Liver (tissue), 9 donors: Measurements from ENCODE around the gene NLRP5. TPM values are rescaled to one million over a fixed set of nuclear protein-coding genes. Genes with fewer than 3 reads are reported as not detected.

Experiments
- DNase-seq: peaks from one replicate; pipeline ENCODE4 v3.0.0-alpha.2; 2017; ENCODE audit warnings: low spot score
- H3K27ac ChIP-seq, 2 donors: one replicate each; pipeline ENCODE4 v1.7.0; 2013; ENCODE audit warnings: inconsistent platforms in 2 of 2, low read length in 2 of 2, control low read depth in 1 of 2, low read depth in 1 of 2, mild to moderate bottlenecking in 1 of 2
- H3K27me3 ChIP-seq, 4 donors: one replicate each; pipeline versions ENCODE4 v1.6.1 to v1.7.0; 2013; ENCODE audit warnings: low read length in 3 of 4, inconsistent platforms in 1 of 4, mild to moderate bottlenecking in 1 of 4, moderate library complexity in 1 of 4; ENCODE audit not compliant: control insufficient read depth in 4 of 4, insufficient read depth in 4 of 4
- H3K36me3 ChIP-seq, 4 donors: one replicate each; pipeline versions ENCODE4 v1.6.1 to v1.7.0; 2013; ENCODE audit warnings: low read length in 3 of 4, mild to moderate bottlenecking in 3 of 4, low read depth in 1 of 4, moderate library complexity in 1 of 4; ENCODE audit not compliant: control insufficient read depth in 4 of 4, insufficient read depth in 3 of 4
- H3K4me1 ChIP-seq, 4 donors: one replicate each; pipeline versions ENCODE4 v1.6.1 to v1.7.0; 2013; ENCODE audit warnings: low read length in 3 of 4, mild to moderate bottlenecking in 3 of 4, moderate library complexity in 1 of 4; ENCODE audit not compliant: control insufficient read depth in 4 of 4, insufficient read depth in 4 of 4
- H3K4me3 ChIP-seq, 3 donors: one replicate each; pipeline versions ENCODE4 v1.6.1 to v1.7.0; 2013; ENCODE audit warnings: low read length in 3 of 3, control low read depth in 1 of 3, low read depth in 1 of 3, mild to moderate bottlenecking in 1 of 3
- H3K9ac ChIP-seq, 2 donors: one replicate each; pipeline ENCODE4 v1.7.0; 2013; ENCODE audit warnings: low read length in 2 of 2, mild to moderate bottlenecking in 2 of 2, moderate library complexity in 2 of 2, control low read depth in 1 of 2, low read depth in 1 of 2
- H3K9me3 ChIP-seq, 4 donors: one replicate each; pipeline versions ENCODE4 v1.6.1 to v1.7.0; 2013; ENCODE audit warnings: low read length in 3 of 4; ENCODE audit not compliant: control insufficient read depth in 4 of 4
- EGR1 ChIP-seq, 2 donors: IDR thresholded peaks; 2 replicates each; pipeline ENCODE4 v1.6.1; 2016 to 2018; ENCODE audit warnings: antibody characterized with exemption in 2 of 2, low read depth in 2 of 2
- FOXA1 ChIP-seq: IDR thresholded peaks from 2 replicates; pipeline ENCODE4 v1.6.1; 2016; ENCODE audit warnings: antibody characterized with exemption
- FOXA2 ChIP-seq: IDR thresholded peaks from 2 replicates; pipeline ENCODE4 v1.6.1; 2016; ENCODE audit warnings: antibody characterized with exemption
- GABPA ChIP-seq, 2 donors: IDR thresholded peaks in 1 of 2; conservative IDR thresholded peaks in 1 of 2; 2 replicates each; pipeline ENCODE4 v1.6.1; 2016; ENCODE audit warnings: antibody characterized with exemption in 2 of 2, mild to moderate bottlenecking in 1 of 2, moderate library complexity in 1 of 2
- HNF4A ChIP-seq, 2 donors: conservative IDR thresholded peaks; 2 replicates each; pipeline ENCODE4 v1.6.1; 2016; ENCODE audit warnings: antibody characterized with exemption in 2 of 2, mild to moderate bottlenecking in 2 of 2
- HNF4G ChIP-seq: IDR thresholded peaks from 2 replicates; pipeline ENCODE4 v1.6.1; 2016; ENCODE audit warnings: antibody characterized with exemption
- JUND ChIP-seq, 2 donors: IDR thresholded peaks; 2 replicates each; pipeline ENCODE4 v1.6.1; 2016; ENCODE audit warnings: antibody characterized with exemption in 2 of 2
- NR2F2 ChIP-seq: IDR thresholded peaks from 2 replicates; pipeline ENCODE4 v1.6.1; 2016; ENCODE audit warnings: antibody characterized with exemption
- RAD21 ChIP-seq, 2 donors: IDR thresholded peaks; 2 replicates each; pipeline ENCODE4 v1.6.1; 2016; ENCODE audit warnings: antibody characterized with exemption in 2 of 2, mild to moderate bottlenecking in 2 of 2
- RXRA ChIP-seq, 2 donors: IDR thresholded peaks; 2 replicates each; pipeline ENCODE4 v1.6.1; 2017 to 2018; ENCODE audit warnings: antibody characterized with exemption in 2 of 2, mild to moderate bottlenecking in 1 of 2
- SP1 ChIP-seq: IDR thresholded peaks from 2 replicates; pipeline ENCODE4 v1.6.1; 2018; ENCODE audit warnings: antibody characterized with exemption, mild to moderate bottlenecking
- TAF1 ChIP-seq: conservative IDR thresholded peaks from 2 replicates; pipeline ENCODE4 v1.6.1; 2016; ENCODE audit warnings: antibody characterized with exemption, mild to moderate bottlenecking
- YY1 ChIP-seq: IDR thresholded peaks from 2 replicates; pipeline ENCODE4 v1.6.1; 2016; ENCODE audit warnings: antibody characterized with exemption, mild to moderate bottlenecking
- WGBS: extraction: QIAGEN DNeasy Blood & Tissue Kit; methylation state at CpG from one replicate; pipeline ENCODE4 v1.1.7; 2013; 5-methylcytosine and 5-hydroxymethylcytosine counted together
- polyA plus RNA-seq, 2 donors: library from polyadenylated mRNA; stranded (reverse) in 1 of 2; unstranded in 1 of 2; fragments of 200-250 nt in 1 of 2; fragments of >200 nt in 1 of 2; fragmentation: Nextera tagmentation in 1 of 2; extraction: Ambion mirVana in 1 of 2; gene quantifications; one replicate each; pipeline versions ENCODE4 v1.2.1 to v1.2.3, GENCODE V29; 2013 to 2015
- total RNA-seq, 2 donors: library from RNA; depleted of rRNA; stranded (reverse); fragments of >200 nt; gene quantifications; one replicate each; pipeline ENCODE4 v1.2.3, GENCODE V29; 2014
- TF ChIP-seq, protein P1 (sequence below): IDR thresholded peaks from 2 replicates; pipeline ENCODE4 v1.6.1; 2016; ENCODE audit warnings: antibody characterized with exemption
- TF ChIP-seq, protein P2 (sequence below): IDR thresholded peaks from 2 replicates; pipeline ENCODE4 v1.6.1; 2016; ENCODE audit warnings: antibody characterized with exemption
- TF ChIP-seq, protein P3 (sequence below): fragments of 150-350 bp; IDR thresholded peaks from 2 replicates; pipeline ENCODE4 v1.5.1; 2017; ENCODE audit warnings: improper control_type of control experiment, low read depth, low read length; ENCODE audit not compliant: missing input control
- TF ChIP-seq, protein P4 (sequence below): IDR thresholded peaks from 2 replicates; pipeline ENCODE4 v1.6.1; 2016; ENCODE audit warnings: antibody characterized with exemption, mild to moderate bottlenecking
- TF ChIP-seq, protein P5 (sequence below): IDR thresholded peaks from 2 replicates; pipeline ENCODE4 v1.6.1; 2016; ENCODE audit warnings: antibody characterized with exemption
- donor health status: healthy.
- donor health status: healthy.
- donor health status: healthy.
- donor health status: healthy.
- donor health status: healthy.

Gene NLRP5
- total and polyA plus RNA-seq, 4 donors: not detected

DNA sequence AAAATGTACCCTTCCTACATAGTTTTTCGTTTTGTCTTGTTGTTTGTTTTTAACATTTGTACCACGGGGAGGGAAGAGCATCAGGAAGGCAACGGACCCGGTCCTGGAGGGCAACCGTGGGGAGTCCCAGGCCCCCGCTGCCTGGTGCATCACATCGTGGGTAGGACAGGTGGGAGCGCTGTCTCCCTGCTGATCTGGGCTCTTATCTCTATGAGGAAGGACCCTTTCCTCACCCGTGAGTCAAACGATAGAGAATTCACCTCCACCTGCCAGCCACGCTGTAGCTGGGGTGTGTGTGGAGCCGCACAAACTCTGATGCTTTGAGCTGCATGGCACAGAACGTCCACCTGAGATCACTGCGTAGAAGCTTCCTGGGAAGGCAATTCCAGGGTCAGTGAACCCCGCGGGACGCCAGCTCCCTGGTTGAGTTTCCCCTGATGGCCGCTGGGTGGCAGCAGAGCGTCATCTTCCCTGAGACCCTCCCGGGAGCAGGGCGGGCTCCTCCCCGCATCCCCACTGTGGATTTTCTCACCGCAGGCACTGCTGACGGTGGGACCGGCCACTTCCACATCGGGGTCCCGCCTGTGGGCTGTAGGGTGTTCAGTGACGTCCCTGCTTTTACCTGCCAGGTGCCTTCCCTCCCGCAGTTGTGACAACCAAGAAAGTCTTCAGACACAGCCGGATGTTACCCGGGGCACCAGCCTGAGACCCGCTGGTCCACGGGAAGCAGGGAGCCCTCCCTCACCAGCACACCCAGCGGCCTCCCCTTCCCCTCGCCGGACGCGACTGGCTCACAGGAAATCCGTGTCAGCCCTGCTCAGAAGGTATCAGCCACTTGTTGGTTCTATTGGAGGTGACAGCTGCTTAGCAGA is 79.8 kb downstream of the NLRP5 start:
- DNase-seq: peak; percentile 80
- Histone ChIP-seq H3K4me3 (no peak overlapping the region), H3K9ac (no peak overlapping the region), H3K9me3 (no peaks in the 10 kb centered on the region), H3K27ac (no peak overlapping the region), H3K27me3 (no peaks in the 10 kb centered on the region), H3K36me3 (no peaks in the 10 kb centered on the region), H3K4me1 (peaks cover 2 to 10% (median 5%) of the 10 kb centered on the region in 4 donors)
- TF ChIP-seq HNF4A (conservative IDR thresholded peaks at IDR 0.05) (no peak), NR2F2 (no peak), EGR1 (IDR thresholded peaks at IDR 0.05; ENCODE audit: low read depth in 2 of 2) (no peak), FOXA2 (no peak), YY1 (no peak), FOXA1 (no peak), TAF1 (no peak), RAD21 (IDR thresholded peaks at IDR 0.05) (peak; percentile 81 to 85), RXRA (IDR thresholded peaks at IDR 0.05) (peak; percentile 86 to 93), JUND (IDR thresholded peaks at IDR 0.05) (no peak)
- TF ChIP-seq, protein P1, sequence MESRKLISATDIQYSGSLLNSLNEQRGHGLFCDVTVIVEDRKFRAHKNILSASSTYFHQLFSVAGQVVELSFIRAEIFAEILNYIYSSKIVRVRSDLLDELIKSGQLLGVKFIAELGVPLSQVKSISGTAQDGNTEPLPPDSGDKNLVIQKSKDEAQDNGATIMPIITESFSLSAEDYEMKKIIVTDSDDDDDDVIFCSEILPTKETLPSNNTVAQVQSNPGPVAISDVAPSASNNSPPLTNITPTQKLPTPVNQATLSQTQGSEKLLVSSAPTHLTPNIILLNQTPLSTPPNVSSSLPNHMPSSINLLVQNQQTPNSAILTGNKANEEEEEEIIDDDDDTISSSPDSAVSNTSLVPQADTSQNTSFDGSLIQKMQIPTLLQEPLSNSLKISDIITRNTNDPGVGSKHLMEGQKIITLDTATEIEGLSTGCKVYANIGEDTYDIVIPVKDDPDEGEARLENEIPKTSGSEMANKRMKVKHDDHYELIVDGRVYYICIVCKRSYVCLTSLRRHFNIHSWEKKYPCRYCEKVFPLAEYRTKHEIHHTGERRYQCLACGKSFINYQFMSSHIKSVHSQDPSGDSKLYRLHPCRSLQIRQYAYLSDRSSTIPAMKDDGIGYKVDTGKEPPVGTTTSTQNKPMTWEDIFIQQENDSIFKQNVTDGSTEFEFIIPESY: no peak
- TF ChIP-seq, protein P2, sequence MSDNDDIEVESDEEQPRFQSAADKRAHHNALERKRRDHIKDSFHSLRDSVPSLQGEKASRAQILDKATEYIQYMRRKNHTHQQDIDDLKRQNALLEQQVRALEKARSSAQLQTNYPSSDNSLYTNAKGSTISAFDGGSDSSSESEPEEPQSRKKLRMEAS: no peak
- TF ChIP-seq, protein P3, sequence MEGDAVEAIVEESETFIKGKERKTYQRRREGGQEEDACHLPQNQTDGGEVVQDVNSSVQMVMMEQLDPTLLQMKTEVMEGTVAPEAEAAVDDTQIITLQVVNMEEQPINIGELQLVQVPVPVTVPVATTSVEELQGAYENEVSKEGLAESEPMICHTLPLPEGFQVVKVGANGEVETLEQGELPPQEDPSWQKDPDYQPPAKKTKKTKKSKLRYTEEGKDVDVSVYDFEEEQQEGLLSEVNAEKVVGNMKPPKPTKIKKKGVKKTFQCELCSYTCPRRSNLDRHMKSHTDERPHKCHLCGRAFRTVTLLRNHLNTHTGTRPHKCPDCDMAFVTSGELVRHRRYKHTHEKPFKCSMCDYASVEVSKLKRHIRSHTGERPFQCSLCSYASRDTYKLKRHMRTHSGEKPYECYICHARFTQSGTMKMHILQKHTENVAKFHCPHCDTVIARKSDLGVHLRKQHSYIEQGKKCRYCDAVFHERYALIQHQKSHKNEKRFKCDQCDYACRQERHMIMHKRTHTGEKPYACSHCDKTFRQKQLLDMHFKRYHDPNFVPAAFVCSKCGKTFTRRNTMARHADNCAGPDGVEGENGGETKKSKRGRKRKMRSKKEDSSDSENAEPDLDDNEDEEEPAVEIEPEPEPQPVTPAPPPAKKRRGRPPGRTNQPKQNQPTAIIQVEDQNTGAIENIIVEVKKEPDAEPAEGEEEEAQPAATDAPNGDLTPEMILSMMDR: peak; percentile 91
- TF ChIP-seq, protein P4, sequence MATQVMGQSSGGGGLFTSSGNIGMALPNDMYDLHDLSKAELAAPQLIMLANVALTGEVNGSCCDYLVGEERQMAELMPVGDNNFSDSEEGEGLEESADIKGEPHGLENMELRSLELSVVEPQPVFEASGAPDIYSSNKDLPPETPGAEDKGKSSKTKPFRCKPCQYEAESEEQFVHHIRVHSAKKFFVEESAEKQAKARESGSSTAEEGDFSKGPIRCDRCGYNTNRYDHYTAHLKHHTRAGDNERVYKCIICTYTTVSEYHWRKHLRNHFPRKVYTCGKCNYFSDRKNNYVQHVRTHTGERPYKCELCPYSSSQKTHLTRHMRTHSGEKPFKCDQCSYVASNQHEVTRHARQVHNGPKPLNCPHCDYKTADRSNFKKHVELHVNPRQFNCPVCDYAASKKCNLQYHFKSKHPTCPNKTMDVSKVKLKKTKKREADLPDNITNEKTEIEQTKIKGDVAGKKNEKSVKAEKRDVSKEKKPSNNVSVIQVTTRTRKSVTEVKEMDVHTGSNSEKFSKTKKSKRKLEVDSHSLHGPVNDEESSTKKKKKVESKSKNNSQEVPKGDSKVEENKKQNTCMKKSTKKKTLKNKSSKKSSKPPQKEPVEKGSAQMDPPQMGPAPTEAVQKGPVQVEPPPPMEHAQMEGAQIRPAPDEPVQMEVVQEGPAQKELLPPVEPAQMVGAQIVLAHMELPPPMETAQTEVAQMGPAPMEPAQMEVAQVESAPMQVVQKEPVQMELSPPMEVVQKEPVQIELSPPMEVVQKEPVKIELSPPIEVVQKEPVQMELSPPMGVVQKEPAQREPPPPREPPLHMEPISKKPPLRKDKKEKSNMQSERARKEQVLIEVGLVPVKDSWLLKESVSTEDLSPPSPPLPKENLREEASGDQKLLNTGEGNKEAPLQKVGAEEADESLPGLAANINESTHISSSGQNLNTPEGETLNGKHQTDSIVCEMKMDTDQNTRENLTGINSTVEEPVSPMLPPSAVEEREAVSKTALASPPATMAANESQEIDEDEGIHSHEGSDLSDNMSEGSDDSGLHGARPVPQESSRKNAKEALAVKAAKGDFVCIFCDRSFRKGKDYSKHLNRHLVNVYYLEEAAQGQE: no peak
- WGBS: 5% methylated on average over 39 of the region's 39 CpGs

DNA sequence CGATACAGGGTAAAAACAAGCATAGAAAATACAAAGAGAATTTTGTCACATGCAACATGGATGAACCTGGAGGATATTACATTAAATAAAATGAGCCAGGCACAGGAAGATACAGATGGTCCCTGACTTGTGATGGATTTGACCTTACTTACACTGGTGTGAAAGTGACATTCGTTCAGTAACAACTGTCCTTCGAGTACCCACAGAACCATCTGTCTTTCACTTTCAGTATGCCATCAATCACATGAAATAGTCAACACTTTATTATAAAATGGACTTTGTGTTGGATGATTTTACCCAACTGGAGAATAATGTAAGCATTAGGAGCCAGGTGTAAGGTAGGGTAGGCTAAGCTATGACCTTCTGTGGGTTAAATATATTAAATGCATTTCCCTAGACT is 83.1 kb downstream of the NLRP5 start:
- Histone ChIP-seq H3K4me3 (no peak overlapping the region), H3K4me1 (peaks cover 3 to 14% (median 9%) of the 10 kb centered on the region in 4 donors), H3K9ac (no peak overlapping the region), H3K27me3 (no peaks in the 10 kb centered on the region), H3K36me3 (no peaks in the 10 kb centered on the region), H3K27ac (no peak overlapping the region), H3K9me3 (no peaks in the 10 kb centered on the region)
- WGBS: 58% methylated on average over 3 of the region's 3 CpGs
- no peak for DNase-seq
- TF ChIP-seq FOXA2 (no peak), EGR1 (IDR thresholded peaks at IDR 0.05; ENCODE audit: low read depth in 2 of 2) (no peak), NR2F2 (no peak), HNF4A (conservative IDR thresholded peaks at IDR 0.05) (no peak), RXRA (IDR thresholded peaks at IDR 0.05) (no peak), GABPA (IDR thresholded peaks at IDR 0.05 in 1 of 2, conservative IDR thresholded peaks at IDR 0.05 in 1 of 2) (no peak), JUND (IDR thresholded peaks at IDR 0.05) (no peak), HNF4G (no peak), YY1 (no peak), SP1 (no peak)
- TF ChIP-seq, protein P3: no peak
- TF ChIP-seq, protein P5, sequence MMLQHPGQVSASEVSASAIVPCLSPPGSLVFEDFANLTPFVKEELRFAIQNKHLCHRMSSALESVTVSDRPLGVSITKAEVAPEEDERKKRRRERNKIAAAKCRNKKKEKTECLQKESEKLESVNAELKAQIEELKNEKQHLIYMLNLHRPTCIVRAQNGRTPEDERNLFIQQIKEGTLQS: no peak
- TF ChIP-seq, protein P1: no peak
